Psoas muscle (tissue), 8 donors: ENCODE measurements around the gene MET. TPM values are rescaled to one million over a fixed set of nuclear protein-coding genes. Genes with fewer than 3 reads are reported as not detected.

Experiments used
- ATAC-seq, 4 donors: fragments of 200-7000 bp; cut with Tn5 transposase; one replicate each; pipeline ENCODE4 v1.9.1; 2020; ENCODE audit warnings: moderate library complexity in 3 of 4, mild to moderate bottlenecking in 2 of 4
- DNase-seq, 2 donors: peaks; one replicate each; pipeline ENCODE4 v3.0.0-alpha.2; 2020
- H3K27ac ChIP-seq: fragments of 200-600 bp; one replicate; pipeline ENCODE4 v1.8.0; 2022
- H3K27me3 ChIP-seq, 3 donors: fragments of 200-600 bp in 1 of 3; one replicate each; pipeline versions ENCODE4 v1.6.1 to v1.8.0; 2013 to 2022; ENCODE audit warnings: low read length in 2 of 3, mild to moderate bottlenecking in 2 of 3, moderate library complexity in 1 of 3; ENCODE audit not compliant: insufficient read depth in 3 of 3
- H3K36me3 ChIP-seq, 2 donors: fragments of 200-600 bp in 1 of 2; one replicate each; pipeline versions ENCODE4 v1.6.1 to v1.8.0; 2013 to 2022; ENCODE audit warnings: low read depth in 1 of 2, mild to moderate bottlenecking in 1 of 2, moderate library complexity in 1 of 2; ENCODE audit not compliant: insufficient read depth in 1 of 2
- H3K4me1 ChIP-seq: fragments of 200-600 bp; one replicate; pipeline ENCODE4 v1.8.0; 2022
- H3K4me3 ChIP-seq: fragments of 200-600 bp; one replicate; pipeline ENCODE4 v1.8.0; 2022; ENCODE audit warnings: mild to moderate bottlenecking
- H3K9me3 ChIP-seq: fragments of 200-600 bp; one replicate; pipeline ENCODE4 v1.8.0; 2022
- WGBS, 3 donors: extraction: QIAGEN DNeasy Blood & Tissue Kit; methylation state at CpG; one replicate each; pipeline versions ENCODE4 v1.1.6 to v1.1.7; 2013; 5-methylcytosine and 5-hydroxymethylcytosine counted together
- intact Hi-C, 2 donors: fragments of 100-400 bp; cut with DNase I; formaldehyde crosslinking; loops; one replicate each; pipeline versions ENCODE4 v1.11.0 to v1.14.2; 2022
- polyA plus RNA-seq, 3 donors: library from polyadenylated mRNA; stranded (reverse); fragments of 200-250 nt; gene quantifications; one replicate each; pipeline ENCODE4 v1.2.3, GENCODE V29; 2013
- total RNA-seq, 4 donors: library from RNA; stranded (reverse); fragmentation: NEBNext Ultra II Directional in 2 of 4; extraction: Animal tissue kit (Norgen Biotek cat#: 25700) in 2 of 4; gene quantifications; one replicate each; pipeline versions ENCODE4 v1.2.1 to v1.2.4, GENCODE V29; 2021 to 2023
- TF ChIP-seq, protein P1 (sequence below): fragments of 200-600 bp; IDR thresholded peaks from one replicate; pipeline ENCODE4 v1.8.0; 2022; ENCODE audit warnings: antibody characterized with exemption
- donor health status: healthy with polysubstance abuse.
- donor health status: DM: no; HTN: no; CAD: no; lungs with moderate emphysema.
- donor health status: Bipolar disorder and iron deficiency.
- donor health status: healthy.
- donor health status: DM: yes; HTN: yes; CAD: no.
- donor health status: DM: no; HTN: no; CAD: no.
- donor health status: DM: no; HTN: no; CAD: no.
- donor health status: DM: yes; HTN: yes; CAD: no.

Gene MET
- total and polyA plus RNA-seq, 7 donors, result 5.9 to 84.1 (median 23.2) TPM

DNA sequence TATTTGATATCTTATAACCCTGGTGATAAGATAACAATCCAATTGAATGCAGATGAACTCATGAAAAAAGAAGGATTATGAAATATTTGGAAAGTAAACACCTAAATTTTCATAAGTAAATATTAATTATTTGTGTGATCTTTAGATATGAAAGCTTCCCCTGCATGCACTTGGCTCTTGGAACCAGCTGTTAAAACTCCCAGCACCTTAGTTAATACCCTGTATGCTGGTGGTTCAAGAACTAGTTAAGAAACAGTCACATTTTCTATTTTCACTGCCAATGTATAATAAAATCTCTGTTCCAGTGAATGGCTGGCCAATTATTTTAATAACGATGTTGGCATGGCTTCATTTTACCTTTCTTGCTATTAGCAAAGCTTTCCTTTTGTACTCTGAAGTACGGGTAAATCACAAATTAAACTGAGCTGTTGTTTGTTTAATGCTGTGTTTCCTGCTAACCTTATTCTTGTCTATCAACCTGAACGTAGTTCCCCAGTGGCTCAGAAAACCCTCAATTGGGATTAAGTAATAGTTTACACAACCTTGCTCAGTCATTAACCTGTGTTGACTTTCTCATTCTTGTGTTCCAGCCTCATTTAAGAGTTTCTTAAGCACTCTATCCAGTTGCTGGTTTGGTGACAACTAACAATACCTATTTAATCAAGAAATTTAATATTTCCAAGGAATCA lies 38.9 kb downstream of the MET start:
- 54 to 66% (median 57%) methylated on average over 3 of the region's 3 CpGs for WGBS, 3 donors
- TF ChIP-seq, protein P1, sequence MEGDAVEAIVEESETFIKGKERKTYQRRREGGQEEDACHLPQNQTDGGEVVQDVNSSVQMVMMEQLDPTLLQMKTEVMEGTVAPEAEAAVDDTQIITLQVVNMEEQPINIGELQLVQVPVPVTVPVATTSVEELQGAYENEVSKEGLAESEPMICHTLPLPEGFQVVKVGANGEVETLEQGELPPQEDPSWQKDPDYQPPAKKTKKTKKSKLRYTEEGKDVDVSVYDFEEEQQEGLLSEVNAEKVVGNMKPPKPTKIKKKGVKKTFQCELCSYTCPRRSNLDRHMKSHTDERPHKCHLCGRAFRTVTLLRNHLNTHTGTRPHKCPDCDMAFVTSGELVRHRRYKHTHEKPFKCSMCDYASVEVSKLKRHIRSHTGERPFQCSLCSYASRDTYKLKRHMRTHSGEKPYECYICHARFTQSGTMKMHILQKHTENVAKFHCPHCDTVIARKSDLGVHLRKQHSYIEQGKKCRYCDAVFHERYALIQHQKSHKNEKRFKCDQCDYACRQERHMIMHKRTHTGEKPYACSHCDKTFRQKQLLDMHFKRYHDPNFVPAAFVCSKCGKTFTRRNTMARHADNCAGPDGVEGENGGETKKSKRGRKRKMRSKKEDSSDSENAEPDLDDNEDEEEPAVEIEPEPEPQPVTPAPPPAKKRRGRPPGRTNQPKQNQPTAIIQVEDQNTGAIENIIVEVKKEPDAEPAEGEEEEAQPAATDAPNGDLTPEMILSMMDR, result no peak
- ATAC-seq (no peak), DNase-seq (no peak)
- H3K4me1 ChIP-seq, result peaks cover 34% of the 10 kb centered on the region
- H3K9me3 ChIP-seq, result no peaks in the 10 kb centered on the region
- H3K4me3 ChIP-seq, result no peak overlapping the region
- no peaks in the 10 kb centered on the region for H3K36me3 ChIP-seq
- no peak overlapping the region for H3K27ac ChIP-seq
- intact Hi-C loops, result no loop called here
- no peaks in the 10 kb centered on the region for H3K27me3 ChIP-seq

DNA sequence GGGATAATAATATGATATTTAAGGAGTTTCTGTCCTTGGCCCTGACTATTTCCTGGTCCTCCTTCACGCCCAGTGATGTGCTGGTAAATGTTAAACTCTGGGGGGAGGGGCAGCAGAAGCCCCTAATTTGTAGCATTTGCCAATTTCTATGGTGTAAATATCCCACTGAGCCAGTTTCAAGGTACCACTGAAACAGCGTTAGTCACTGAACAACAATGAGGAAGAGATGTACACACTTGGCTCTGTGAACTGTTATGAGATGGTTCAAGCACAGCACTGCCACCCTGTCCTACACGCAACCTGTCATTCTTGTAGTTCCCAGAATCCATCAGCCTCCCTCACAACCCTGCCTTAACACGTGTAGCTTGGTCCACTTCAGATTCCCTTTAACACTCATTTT lies 39.8 kb downstream of the MET start:
- no peaks in the 10 kb centered on the region for H3K9me3 ChIP-seq
- H3K4me3 ChIP-seq, result no peak overlapping the region
- no peaks in the 10 kb centered on the region for H3K36me3 ChIP-seq
- intact Hi-C loops, result no loop called here
- TF ChIP-seq, protein P1, result no peak
- DNase-seq (no peak), ATAC-seq (no peak)
- H3K27me3 ChIP-seq, result no peaks in the 10 kb centered on the region
- 92 to 96% (median 96%) methylated on average over 4 of the region's 4 CpGs for whole genome bisulfite sequencing, 3 donors
- H3K4me1 ChIP-seq, result peaks cover 34% of the 10 kb centered on the region
- H3K27ac ChIP-seq, result no peak overlapping the region

DNA sequence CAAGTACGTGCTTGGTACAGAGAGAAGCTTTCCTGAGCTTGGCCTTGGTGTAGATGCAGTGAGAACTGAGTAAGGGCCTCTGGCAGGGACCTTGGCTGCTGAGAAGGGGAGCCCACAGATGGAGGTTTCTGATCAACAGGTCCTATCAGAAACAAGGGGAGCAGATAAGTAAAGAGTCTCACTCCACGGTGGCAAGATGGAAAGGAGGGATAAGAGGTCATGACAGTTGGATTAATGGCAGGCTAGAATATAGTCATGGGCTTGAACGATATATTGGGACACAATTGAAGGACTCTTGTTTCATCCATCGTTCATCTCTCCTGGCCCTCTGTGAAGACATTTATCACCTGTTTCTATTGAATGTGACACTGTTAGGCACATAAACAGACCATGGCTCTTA lies 41.5 kb downstream of the MET start:
- Histone ChIP-seq H3K36me3 (no peaks in the 10 kb centered on the region), H3K4me3 (no peak overlapping the region), H3K9me3 (no peaks in the 10 kb centered on the region), H3K4me1 (peaks cover 30% of the 10 kb centered on the region), H3K27me3 (no peaks in the 10 kb centered on the region), H3K27ac (no peak overlapping the region)
- DNase-seq (no peak), ATAC-seq (no peak)
- intact Hi-C loops, result no loop called here
- 50 to 57% (median 56%) methylated on average over 4 of the region's 4 CpGs for WGBS, 3 donors
- TF ChIP-seq, protein P1, result no peak

DNA sequence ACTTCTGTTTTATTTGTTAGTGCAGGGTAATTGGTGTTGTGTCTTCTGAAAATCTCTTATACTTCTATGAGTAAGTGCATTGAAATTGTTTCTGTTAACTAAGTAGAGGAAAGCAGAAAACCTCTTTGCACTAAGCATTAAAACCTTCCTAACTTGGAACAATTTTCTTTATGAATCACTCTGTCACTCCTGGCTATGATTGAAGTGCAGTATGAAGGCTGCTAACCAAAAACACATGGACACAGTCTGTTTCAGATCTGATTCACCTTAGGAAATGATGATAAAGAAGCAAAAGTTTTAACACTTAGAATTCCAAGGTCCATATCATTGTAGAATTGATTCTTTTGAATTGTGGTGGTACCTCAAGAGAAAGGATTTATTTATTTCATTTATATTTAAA lies 41.9 kb downstream of the MET start:
- intact Hi-C loops, result no loop called here
- Histone ChIP-seq H3K27me3 (no peaks in the 10 kb centered on the region), H3K4me3 (no peak overlapping the region), H3K27ac (no peak overlapping the region), H3K36me3 (no peaks in the 10 kb centered on the region), H3K9me3 (no peaks in the 10 kb centered on the region), H3K4me1 (peaks cover 27% of the 10 kb centered on the region)
- ATAC-seq (no peak), DNase-seq (no peak)
- TF ChIP-seq, protein P1, result no peak

DNA sequence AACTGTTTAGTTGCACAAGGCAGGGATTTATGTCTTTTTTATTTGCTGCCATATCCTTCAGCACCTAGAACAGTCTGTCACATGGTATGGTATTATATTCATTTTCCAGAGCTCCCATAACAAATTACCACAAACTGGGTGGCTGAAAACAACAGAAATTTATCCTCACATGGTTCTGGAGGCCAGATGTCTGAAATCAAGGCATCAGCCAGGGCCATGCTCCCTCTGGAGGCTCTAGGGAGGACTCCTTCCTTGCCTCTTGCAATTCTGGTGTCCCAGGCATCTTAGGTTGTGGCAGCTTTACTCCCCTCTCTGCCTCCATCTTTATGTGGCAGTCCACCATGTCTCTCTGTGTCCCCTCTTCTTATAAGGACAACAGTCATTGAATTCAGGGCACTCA lies 43.1 kb downstream of the MET start:
- no peak for ATAC-seq
- H3K36me3 ChIP-seq, result no peaks in the 10 kb centered on the region
- H3K9me3 ChIP-seq, result no peaks in the 10 kb centered on the region
- intact Hi-C loops, result no loop called here
- DNase-seq, result no peak
- TF ChIP-seq, protein P1, result no peak
- H3K27me3 ChIP-seq, result no peaks in the 10 kb centered on the region
- H3K4me3 ChIP-seq, result no peak overlapping the region
- no peak overlapping the region for H3K27ac ChIP-seq
- peaks cover 16% of the 10 kb centered on the region for H3K4me1 ChIP-seq
